ENCODE measurements around the gene BSCL2.

DNA sequence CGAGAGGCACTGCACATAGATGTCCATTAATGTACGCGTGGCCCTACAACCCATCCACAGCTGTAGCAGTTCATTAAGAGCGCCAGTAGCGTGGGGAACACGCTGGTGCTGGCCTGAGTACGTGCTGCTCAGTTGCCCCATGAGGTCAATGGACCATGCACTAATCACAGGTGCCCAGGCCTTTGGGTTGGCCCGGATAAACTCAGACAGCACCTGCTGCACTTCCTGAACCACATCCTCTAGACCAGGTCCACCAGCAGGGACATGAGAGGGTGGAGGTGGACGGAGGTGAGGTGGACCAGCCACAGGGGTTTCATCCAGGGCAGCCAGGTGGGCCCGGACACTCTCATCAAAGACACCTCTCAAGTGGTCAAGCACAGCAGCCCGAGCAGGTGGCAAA is 57.7 kb downstream of the BSCL2 start:
- TF ChIP-seq JUN (IDR thresholded peaks at IDR 0.05; ENCODE audit: borderline replicate concordance, insufficient read depth, insufficient read length, low read depth): no peak
- TF ChIP-seq, protein P1, sequence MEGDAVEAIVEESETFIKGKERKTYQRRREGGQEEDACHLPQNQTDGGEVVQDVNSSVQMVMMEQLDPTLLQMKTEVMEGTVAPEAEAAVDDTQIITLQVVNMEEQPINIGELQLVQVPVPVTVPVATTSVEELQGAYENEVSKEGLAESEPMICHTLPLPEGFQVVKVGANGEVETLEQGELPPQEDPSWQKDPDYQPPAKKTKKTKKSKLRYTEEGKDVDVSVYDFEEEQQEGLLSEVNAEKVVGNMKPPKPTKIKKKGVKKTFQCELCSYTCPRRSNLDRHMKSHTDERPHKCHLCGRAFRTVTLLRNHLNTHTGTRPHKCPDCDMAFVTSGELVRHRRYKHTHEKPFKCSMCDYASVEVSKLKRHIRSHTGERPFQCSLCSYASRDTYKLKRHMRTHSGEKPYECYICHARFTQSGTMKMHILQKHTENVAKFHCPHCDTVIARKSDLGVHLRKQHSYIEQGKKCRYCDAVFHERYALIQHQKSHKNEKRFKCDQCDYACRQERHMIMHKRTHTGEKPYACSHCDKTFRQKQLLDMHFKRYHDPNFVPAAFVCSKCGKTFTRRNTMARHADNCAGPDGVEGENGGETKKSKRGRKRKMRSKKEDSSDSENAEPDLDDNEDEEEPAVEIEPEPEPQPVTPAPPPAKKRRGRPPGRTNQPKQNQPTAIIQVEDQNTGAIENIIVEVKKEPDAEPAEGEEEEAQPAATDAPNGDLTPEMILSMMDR (IDR thresholded peaks at IDR 0.05; ENCODE audit: extremely low read depth in 1 of 2, insufficient read depth in 1 of 2, low read depth in 1 of 2, low read length in 2 of 2): no peak
- TF ChIP-seq POLR2A (IDR thresholded peaks at IDR 0.05; ENCODE audit: low read depth, low read length): no peak
- no peak for TF ChIP-seq EZH2 (IDR thresholded peaks at IDR 0.05; ENCODE audit: borderline replicate concordance, low read depth, low read length, severe bottlenecking)
- TF ChIP-seq, protein P2, sequence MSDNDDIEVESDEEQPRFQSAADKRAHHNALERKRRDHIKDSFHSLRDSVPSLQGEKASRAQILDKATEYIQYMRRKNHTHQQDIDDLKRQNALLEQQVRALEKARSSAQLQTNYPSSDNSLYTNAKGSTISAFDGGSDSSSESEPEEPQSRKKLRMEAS (IDR thresholded peaks at IDR 0.05; ENCODE audit: insufficient read depth, insufficient read length): no peak
- TF ChIP-seq POLR2AphosphoS5 (IDR thresholded peaks at IDR 0.05; ENCODE audit: insufficient read depth, low read depth, low read length): no peak
- TF ChIP-seq FOS (IDR thresholded peaks at IDR 0.05; ENCODE audit: borderline replicate concordance, insufficient read depth, low read length): no peak
- no peak for TF ChIP-seq GATA2 (IDR thresholded peaks at IDR 0.05; ENCODE audit: insufficient read depth, insufficient read length, low read depth, low read length)

All from endothelial cell of umbilical vein (primary cell).